Measurements from ENCODE around the gene ZNF579. TPM values are rescaled to one million over a fixed set of nuclear protein-coding genes. Genes with fewer than 3 reads are reported as not detected.

The ZNF579 gene
- total RNA-seq, 1 experiment from 2014 or later = 7.2 TPM

- Histone ChIP-seq H3K27ac (no peak overlapping the region), H3K36me3 (no peaks in the 10 kb centered on the region), H3K9me3 (replicated peaks) (no peaks in the 10 kb centered on the region; the same call in 1 of the 2 replicates), H3K4me1 (replicated peaks) (0 out of 2 replicates have a peak, but pooled peaks cover 4% of the 10 kb centered on the region), H3K27me3 (replicated peaks) (0 out of 2 replicates have a peak, but pooled peaks cover 3% of the 10 kb centered on the region), H3K4me3 (no peak overlapping the region)
- no peak for DNase-seq (ENCODE audit: low read depth in 1 of 2, low spot score in 2 of 2)
These were observed 52.4 kb downstream of the ZNF579 start for GRCh38 chr19:55528030-55528803.

DNA sequence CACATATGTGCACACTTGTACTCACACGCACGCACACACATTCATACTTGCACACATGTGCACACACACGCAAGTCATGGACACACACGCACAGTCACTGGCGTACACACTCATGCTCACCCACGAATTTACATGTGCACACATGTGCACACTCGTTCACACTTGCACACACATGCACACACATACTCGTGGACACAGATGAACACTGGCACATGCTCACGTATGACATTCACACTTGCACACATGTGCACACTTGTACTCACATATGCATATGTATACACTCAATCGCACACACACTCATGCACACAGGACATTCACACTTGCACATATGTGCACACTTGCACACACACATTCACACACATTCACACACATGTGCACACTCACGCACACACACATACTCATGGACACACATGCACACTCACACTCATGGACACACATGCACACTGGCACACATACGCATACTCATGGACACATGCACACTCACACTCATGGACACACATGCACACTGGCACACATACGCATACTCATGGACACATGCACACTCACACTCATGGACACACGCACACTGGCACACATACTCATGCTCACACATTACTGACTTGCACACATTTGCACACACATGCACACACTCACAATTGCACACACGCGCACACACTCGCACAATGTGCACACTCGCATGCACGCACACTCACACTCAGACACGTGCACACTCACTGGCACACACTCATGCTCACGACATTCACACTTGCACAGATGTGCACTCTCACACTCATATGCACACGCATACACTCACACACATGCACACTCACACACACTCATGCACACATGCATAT is 53.2 kb downstream of the ZNF579 start:
- Histone ChIP-seq H3K4me1 (replicated peaks) (0 out of 2 replicates have a peak, but pooled peaks cover 4% of the 10 kb centered on the region), H3K36me3 (no peaks in the 10 kb centered on the region), H3K9me3 (replicated peaks) (no peaks in the 10 kb centered on the region; the same call in 1 of the 2 replicates), H3K4me3 (no peak overlapping the region), H3K27ac (no peak overlapping the region), H3K27me3 (replicated peaks) (0 out of 2 replicates have a peak, but pooled peaks cover 3% of the 10 kb centered on the region)
- no peak for DNase-seq (ENCODE audit: low read depth in 1 of 2, low spot score in 2 of 2)

Other genes with a start within 250 kb of the ZNF579 start
- 4.0 and 6.8 TPM in 2 replicates for gene KMT5C, start 241.0 kb downstream of the ZNF579 start, total RNA-seq (2014; rRNA removed; shearing (Covaris generic))
- gene COX6B2, start 226.1 kb downstream of the ZNF579 start, total RNA-seq (2014; rRNA removed; shearing (Covaris generic)) = 0.11 TPM in 1 of 2 replicates, not detected in the other
- 0.03 TPM in 1 of 2 replicates, not detected in the other for gene GARIN5B, start 217.6 kb downstream of the ZNF579 start, total RNA-seq (2014; rRNA removed; shearing (Covaris generic))
- 116 and 141 TPM in 2 replicates for gene IL11, start 210.4 kb downstream of the ZNF579 start, total RNA-seq (2014; rRNA removed; shearing (Covaris generic))
- gene TMEM190, start 204.0 kb downstream of the ZNF579 start, total RNA-seq (2014; rRNA removed; shearing (Covaris generic)) = not detected in 2 replicates
- gene TMEM238, start 196.6 kb downstream of the ZNF579 start, total RNA-seq (2014; rRNA removed; shearing (Covaris generic)) = not detected in 2 replicates
- gene RPL28, start 194.9 kb downstream of the ZNF579 start, total RNA-seq (2014; rRNA removed; shearing (Covaris generic)) = 243 and 543 TPM in 2 replicates
- gene UBE2S, start 173.1 kb downstream of the ZNF579 start, total RNA-seq (2014; rRNA removed; shearing (Covaris generic)) = 509 and 518 TPM in 2 replicates
- gene SHISA7, start 137.5 kb downstream of the ZNF579 start, total RNA-seq (2014; rRNA removed; shearing (Covaris generic)) = not detected in 2 replicates
- 71.7 and 97.3 TPM in 2 replicates for gene ISOC2, start 119.2 kb downstream of the ZNF579 start, total RNA-seq (2014; rRNA removed; shearing (Covaris generic))
- not detected in 2 replicates for gene C19orf85, start 116.1 kb downstream of the ZNF579 start, total RNA-seq (2014; rRNA removed; shearing (Covaris generic))
- 1.1 and 4.1 TPM in 2 replicates for gene ZNF628, start 104.2 kb downstream of the ZNF579 start, total RNA-seq (2014; rRNA removed; shearing (Covaris generic))
- gene NAT14, start 95.7 kb downstream of the ZNF579 start, total RNA-seq (2014; rRNA removed; shearing (Covaris generic)) = 10.9 and 12.1 TPM in 2 replicates
- not detected in 2 replicates for gene SSC5D, start 92.4 kb downstream of the ZNF579 start, total RNA-seq (2014; rRNA removed; shearing (Covaris generic))
- not detected in 2 replicates for gene SBK2, start 43.7 kb downstream of the ZNF579 start, total RNA-seq (2014; rRNA removed; shearing (Covaris generic))
- 0.32 TPM in 1 of 2 replicates, not detected in the other for gene SBK3, start 35.3 kb downstream of the ZNF579 start, total RNA-seq (2014; rRNA removed; shearing (Covaris generic))
- 2.4 and 5.4 TPM in 2 replicates for gene FIZ1, start 18.7 kb upstream of the ZNF579 start, total RNA-seq (2014; rRNA removed; shearing (Covaris generic))
- 3.8 and 15.5 TPM in 2 replicates for gene ZNF524, start 19.4 kb upstream of the ZNF579 start, total RNA-seq (2014; rRNA removed; shearing (Covaris generic))
- gene ZNF865, start 24.8 kb upstream of the ZNF579 start, total RNA-seq (2014; rRNA removed; shearing (Covaris generic)) = 0.63 and 1.4 TPM in 2 replicates
- gene ZNF784, start 43.7 kb upstream of the ZNF579 start, total RNA-seq (2014; rRNA removed; shearing (Covaris generic)) = 4.7 and 10.2 TPM in 2 replicates
- gene ZNF580, start 60.2 kb upstream of the ZNF579 start, total RNA-seq (2014; rRNA removed; shearing (Covaris generic)) = 6.5 and 6.9 TPM in 2 replicates
- 5.5 and 10.1 TPM in 2 replicates for gene ZNF581, start 62.8 kb upstream of the ZNF579 start, total RNA-seq (2014; rRNA removed; shearing (Covaris generic))
- gene CCDC106, start 67.4 kb upstream of the ZNF579 start, total RNA-seq (2014; rRNA removed; shearing (Covaris generic)) = 3.5 and 6.0 TPM in 2 replicates
- gene U2AF2, start 74.2 kb upstream of the ZNF579 start, total RNA-seq (2014; rRNA removed; shearing (Covaris generic)) = 137 and 183 TPM in 2 replicates
- gene EPN1, start 94.4 kb upstream of the ZNF579 start, total RNA-seq (2014; rRNA removed; shearing (Covaris generic)) = 67.7 and 103 TPM in 2 replicates
- gene NLRP9, start 157.6 kb upstream of the ZNF579 start, total RNA-seq (2014; rRNA removed; shearing (Covaris generic)) = not detected in 2 replicates
- gene RFPL4A, start 178.2 kb upstream of the ZNF579 start, total RNA-seq (2014; rRNA removed; shearing (Covaris generic)) = not detected in 2 replicates
- not detected in 2 replicates for gene RFPL4AL1, start 188.3 kb upstream of the ZNF579 start, total RNA-seq (2014; rRNA removed; shearing (Covaris generic))